Kidney epithelial cell (primary cell): ENCODE results near the gene CREB3. TPM values are rescaled to one million over a fixed set of nuclear protein-coding genes. Genes with fewer than 3 reads are reported as not detected.

ENCODE experiments used
- DNase-seq: peaks from one replicate; pipeline ENCODE4 v3.0.0-alpha.2; 2010; ENCODE audit warnings: low read depth
- H3K27me3 ChIP-seq: 2 replicates; pipeline ENCODE4 v1.6.0; 2011; ENCODE audit warnings: low read length; ENCODE audit not compliant: control insufficient read depth, insufficient read depth
- H3K36me3 ChIP-seq: 2 replicates; pipeline ENCODE4 v1.5.1; 2011; ENCODE audit warnings: low read length; ENCODE audit not compliant: control insufficient read depth, insufficient read depth
- H3K4me3 ChIP-seq: 2 replicates; pipeline ENCODE4 v1.5.1; 2011; ENCODE audit warnings: low read depth, mild to moderate bottlenecking, control low read depth, low read length
- total RNA-seq: library from RNA; depleted of rRNA; stranded (reverse); fragments of >200 nt; gene quantifications from 2 replicates; pipeline ENCODE4 v1.2.3, GENCODE V29; 2015
- TF ChIP-seq, protein P1 (sequence below): IDR thresholded peaks from 2 replicates; pipeline ENCODE4 v1.5.1; 2011; ENCODE audit warnings: mild to moderate bottlenecking, moderate library complexity, low read length, control low read depth, inconsistent platforms; ENCODE audit not compliant: insufficient read depth, poor library complexity, severe bottlenecking

CREB3 gene
- total RNA-seq, 1 donor from 2014 or later, result 87.5 TPM

DNA sequence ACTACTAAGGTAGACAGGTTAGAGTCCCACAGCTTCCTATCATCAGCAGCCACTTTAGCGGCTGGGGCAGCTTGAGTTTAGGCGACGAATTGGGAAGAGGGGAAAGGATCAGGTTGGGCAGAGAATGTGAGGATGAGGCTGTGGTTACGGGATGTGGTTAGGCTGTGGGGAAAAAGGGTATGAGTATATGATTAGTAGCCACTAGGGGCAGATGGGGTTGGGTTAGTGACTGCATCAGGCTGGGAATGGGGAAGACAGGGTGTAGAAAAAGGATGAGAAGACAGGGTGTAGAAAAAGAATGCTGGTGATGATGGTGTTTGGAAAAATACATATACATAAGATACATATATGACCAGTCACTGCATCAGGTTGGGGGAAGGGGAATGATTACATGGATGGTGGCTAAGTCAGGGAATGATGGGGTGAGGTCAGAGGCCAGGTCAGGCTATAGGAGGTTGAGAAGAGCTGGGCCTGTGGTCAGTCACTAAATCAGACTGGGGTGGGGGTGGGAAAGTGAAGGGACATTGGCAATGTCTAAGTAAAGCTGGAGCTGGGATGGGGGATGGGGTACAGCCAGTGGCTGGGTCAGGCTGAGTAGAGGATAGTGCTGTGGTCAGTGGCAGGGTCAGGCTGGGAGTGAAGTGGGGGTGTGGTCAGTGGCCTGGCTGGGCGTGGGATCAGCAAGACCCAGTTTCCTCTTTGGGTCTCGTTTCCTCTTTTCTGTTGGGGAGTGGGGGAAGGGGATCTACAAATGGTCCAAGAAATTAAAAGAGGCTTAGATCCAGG lies 2.6 kb upstream of the CREB3 start:
- TF ChIP-seq, protein P1, sequence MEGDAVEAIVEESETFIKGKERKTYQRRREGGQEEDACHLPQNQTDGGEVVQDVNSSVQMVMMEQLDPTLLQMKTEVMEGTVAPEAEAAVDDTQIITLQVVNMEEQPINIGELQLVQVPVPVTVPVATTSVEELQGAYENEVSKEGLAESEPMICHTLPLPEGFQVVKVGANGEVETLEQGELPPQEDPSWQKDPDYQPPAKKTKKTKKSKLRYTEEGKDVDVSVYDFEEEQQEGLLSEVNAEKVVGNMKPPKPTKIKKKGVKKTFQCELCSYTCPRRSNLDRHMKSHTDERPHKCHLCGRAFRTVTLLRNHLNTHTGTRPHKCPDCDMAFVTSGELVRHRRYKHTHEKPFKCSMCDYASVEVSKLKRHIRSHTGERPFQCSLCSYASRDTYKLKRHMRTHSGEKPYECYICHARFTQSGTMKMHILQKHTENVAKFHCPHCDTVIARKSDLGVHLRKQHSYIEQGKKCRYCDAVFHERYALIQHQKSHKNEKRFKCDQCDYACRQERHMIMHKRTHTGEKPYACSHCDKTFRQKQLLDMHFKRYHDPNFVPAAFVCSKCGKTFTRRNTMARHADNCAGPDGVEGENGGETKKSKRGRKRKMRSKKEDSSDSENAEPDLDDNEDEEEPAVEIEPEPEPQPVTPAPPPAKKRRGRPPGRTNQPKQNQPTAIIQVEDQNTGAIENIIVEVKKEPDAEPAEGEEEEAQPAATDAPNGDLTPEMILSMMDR, result peak; percentile 72
- DNase-seq, result no peak
- H3K27me3 ChIP-seq, result no peaks in the 10 kb centered on the region
- no peaks in the 10 kb centered on the region for H3K36me3 ChIP-seq
- peak overlapping the region; percentile 93 for H3K4me3 ChIP-seq

DNA sequence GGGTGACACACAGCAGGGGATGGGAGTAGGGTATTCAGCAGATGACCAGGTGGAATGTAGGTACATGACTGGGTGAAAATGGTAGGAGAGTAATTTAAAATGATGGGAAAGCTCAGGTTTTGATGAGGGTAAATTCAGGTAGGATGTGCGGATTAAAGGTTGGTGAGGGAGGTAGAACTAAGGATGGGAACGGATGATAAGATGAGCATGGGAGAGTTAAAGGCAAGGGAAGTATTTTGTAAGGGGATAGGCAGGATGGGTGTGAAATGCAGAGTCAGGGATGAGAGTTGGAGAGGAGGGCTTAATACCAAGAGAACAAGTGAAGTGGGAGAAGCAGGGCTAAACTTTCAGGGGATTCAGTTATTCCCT lies 2.0 kb upstream of the CREB3 start:
- no peak for DNase-seq
- Histone ChIP-seq H3K4me3 (peak overlapping the region; percentile 93), H3K27me3 (no peaks in the 10 kb centered on the region), H3K36me3 (no peaks in the 10 kb centered on the region)
- TF ChIP-seq, protein P1, result no peak

DNA sequence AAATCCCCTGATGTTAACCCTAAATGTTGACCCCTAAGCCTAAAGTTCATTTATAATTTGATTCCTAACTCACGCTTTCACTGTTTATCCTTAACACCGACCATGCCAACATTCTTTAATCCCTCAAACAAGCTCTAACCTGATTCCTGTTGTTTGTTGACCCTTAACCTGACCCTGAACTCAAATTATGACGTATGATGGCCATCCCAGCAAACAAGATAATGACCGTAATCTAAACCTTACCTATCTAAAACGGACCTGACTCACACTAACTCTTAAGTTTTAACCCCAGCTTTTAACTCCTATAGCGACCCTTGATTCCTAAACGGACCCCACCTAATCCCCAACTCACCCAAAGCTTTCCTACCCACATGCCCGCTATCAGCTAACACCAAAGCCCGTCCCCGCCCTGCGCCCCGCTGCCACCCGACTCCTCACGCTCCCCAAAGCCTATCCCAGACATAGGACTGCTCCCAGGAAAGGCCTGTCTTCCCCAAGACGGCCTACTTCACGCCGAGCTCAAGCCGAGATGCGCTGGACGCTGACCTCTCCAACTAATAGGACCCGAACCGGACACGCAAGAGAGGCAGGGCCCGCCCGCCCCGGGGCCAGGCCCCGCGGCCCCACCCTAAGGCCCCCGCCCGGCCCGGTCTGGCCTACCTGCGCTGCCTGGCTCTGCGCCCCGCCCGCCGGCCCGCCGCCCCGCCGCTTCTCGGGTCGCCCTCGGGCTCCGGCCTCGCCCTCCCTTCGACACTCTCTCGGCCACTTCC lies 866 bp upstream of the CREB3 start:
- TF ChIP-seq, protein P1, result no peak
- no peak for DNase-seq
- Histone ChIP-seq H3K4me3 (peak overlapping the region; percentile 93), H3K36me3 (no peaks in the 10 kb centered on the region), H3K27me3 (no peaks in the 10 kb centered on the region)

DNA sequence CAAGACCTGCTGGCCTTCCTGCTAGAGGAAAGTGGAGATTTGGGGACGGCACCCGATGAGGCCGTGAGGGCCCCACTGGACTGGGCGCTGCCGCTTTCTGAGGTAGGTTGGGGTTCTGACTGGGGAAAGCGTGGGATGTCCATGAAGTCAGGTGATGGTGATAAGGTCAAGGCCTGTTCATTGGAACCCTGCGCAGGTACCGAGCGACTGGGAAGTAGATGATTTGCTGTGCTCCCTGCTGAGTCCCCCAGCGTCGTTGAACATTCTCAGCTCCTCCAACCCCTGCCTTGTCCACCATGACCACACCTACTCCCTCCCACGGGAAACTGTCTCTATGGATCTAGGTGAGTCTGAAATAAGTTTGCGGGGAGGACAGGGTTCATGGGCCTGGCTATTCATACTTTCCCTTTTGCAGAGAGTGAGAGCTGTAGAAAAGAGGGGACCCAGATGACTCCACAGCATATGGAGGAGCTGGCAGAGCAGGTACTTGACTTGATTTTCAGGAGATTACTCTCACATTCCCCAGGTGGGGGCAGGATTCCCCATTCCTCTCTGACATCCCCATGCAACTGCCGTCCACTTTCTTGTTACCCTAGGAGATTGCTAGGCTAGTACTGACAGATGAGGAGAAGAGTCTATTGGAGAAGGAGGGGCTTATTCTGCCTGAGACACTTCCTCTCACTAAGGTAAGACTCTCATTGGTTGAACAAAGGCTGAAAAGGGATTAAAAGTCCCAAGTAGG lies 505 bp downstream of the CREB3 start:
- H3K27me3 ChIP-seq, result no peaks in the 10 kb centered on the region
- TF ChIP-seq, protein P1, result peak; percentile 15
- DNase-seq, result no peak
- H3K4me3 ChIP-seq, result peak overlapping the region; percentile 93
- H3K36me3 ChIP-seq, result peaks cover 3% of the 10 kb centered on the region

DNA sequence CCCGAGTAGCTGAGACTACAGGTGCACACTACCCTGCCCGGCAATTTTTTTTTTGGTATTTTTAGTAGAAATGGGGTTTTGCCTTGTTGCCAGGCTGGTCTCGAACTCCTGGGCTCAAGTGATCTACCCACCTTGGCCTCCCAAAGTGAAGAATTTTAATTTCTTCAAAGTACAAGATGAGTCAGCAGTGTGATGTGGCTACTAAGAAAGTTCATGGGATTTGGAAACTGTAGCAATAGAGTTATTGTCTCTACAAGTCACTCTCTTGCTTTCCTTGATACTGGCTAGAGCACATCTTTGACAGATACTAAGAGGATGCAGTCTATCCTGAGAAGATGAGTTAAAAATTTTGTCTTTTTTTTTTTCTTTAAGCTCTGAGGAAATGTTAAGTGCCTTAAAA lies 1.6 kb downstream of the CREB3 start:
- H3K27me3 ChIP-seq, result no peaks in the 10 kb centered on the region
- DNase-seq, result no peak
- TF ChIP-seq, protein P1, result no peak
- H3K4me3 ChIP-seq, result no peak overlapping the region
- peaks cover 5% of the 10 kb centered on the region for H3K36me3 ChIP-seq
